Upper lobe of left lung (tissue), 6 donors: ENCODE measurements around the gene ATP10B. TPM values are rescaled to one million over a fixed set of nuclear protein-coding genes. Genes with fewer than 3 reads are reported as not detected.

Source experiments
- ATAC-seq, 2 donors: fragments of 200-7000 bp; cut with Tn5 transposase; one replicate each; pipeline ENCODE4 v1.9.1; 2022; ENCODE audit warnings: mild to moderate bottlenecking in 2 of 2, moderate library complexity in 2 of 2; ENCODE audit not compliant: low FRiP score in 2 of 2
- DNase-seq, 2 donors: peaks; one replicate each; pipeline ENCODE4 v3.0.0-alpha.2; 2019 to 2020
- H3K27ac ChIP-seq, 4 donors: fragments of 200-600 bp; sonication (generic); one replicate each; pipeline ENCODE4 v1.5.1; 2016 to 2019
- H3K27me3 ChIP-seq, 4 donors: fragments of 200-600 bp; sonication (generic); one replicate each; pipeline ENCODE4 v1.5.1; 2017 to 2019
- H3K36me3 ChIP-seq, 4 donors: fragments of 200-600 bp; sonication (generic); one replicate each; pipeline ENCODE4 v1.5.1; 2016 to 2019
- H3K4me1 ChIP-seq, 4 donors: fragments of 200-600 bp; sonication (generic); one replicate each; pipeline ENCODE4 v1.5.1; 2018 to 2019
- H3K4me3 ChIP-seq, 4 donors: fragments of 200-600 bp; sonication (generic); one replicate each; pipeline ENCODE4 v1.5.1; 2017 to 2019; ENCODE audit warnings: mild to moderate bottlenecking in 2 of 4, moderate library complexity in 1 of 4
- H3K9me3 ChIP-seq, 4 donors: fragments of 200-600 bp; sonication (generic); one replicate each; pipeline ENCODE4 v1.5.1; 2018 to 2019
- EP300 ChIP-seq, 4 donors: sonication (generic); formaldehyde crosslinking; IDR thresholded peaks; one replicate each; pipeline ENCODE4 v1.5.1; 2017; ENCODE audit warnings: antibody characterized with exemption in 4 of 4, control low read depth in 2 of 4
- POLR2A ChIP-seq, 4 donors: fragments of 450-650 bp; IDR thresholded peaks; one replicate each; pipeline ENCODE4 v1.5.1; 2016 to 2017; ENCODE audit warnings: antibody characterized with exemption in 4 of 4, mild to moderate bottlenecking in 2 of 4
- POLR2AphosphoS5 ChIP-seq, 2 donors: sonication (generic); formaldehyde crosslinking; IDR thresholded peaks; one replicate each; pipeline ENCODE4 v1.5.1; 2017; ENCODE audit warnings: antibody characterized with exemption in 2 of 2
- WGBS, 2 donors: methylation state at CpG; one replicate each; pipeline ENCODE4 v1.1.5; 2017 to 2018; 5-methylcytosine and 5-hydroxymethylcytosine counted together
- total RNA-seq, 6 donors: library from RNA; depleted of rRNA in 4 of 6; stranded (reverse); fragments of >200 nt in 4 of 6; gene quantifications; one replicate each; pipeline versions ENCODE4 v1.1.0 to v1.2.1, GENCODE V29; 2016 to 2021
- TF ChIP-seq, protein P1 (sequence below), 6 experiments: fragments of 450-650 bp in 4 of 6; fragments of 200-600 bp in 2 of 6; sonication (generic) in 2 of 6; IDR thresholded peaks; one replicate each; pipeline ENCODE4 v1.5.1; 2016 to 2019; ENCODE audit warnings: antibody characterized with exemption in 6 of 6
- donor health status: DM: no; HTN: no; CAD: no; lungs with moderate emphysema.
- donor health status: DM: no; HTN: yes; CAD: no; lungs with severe emphysema.

ATP10B gene
- total RNA-seq, 6 donors from 2014 or later, result under 0.01 to 0.30 (median 0.09) TPM; not detected in 1

DNA sequence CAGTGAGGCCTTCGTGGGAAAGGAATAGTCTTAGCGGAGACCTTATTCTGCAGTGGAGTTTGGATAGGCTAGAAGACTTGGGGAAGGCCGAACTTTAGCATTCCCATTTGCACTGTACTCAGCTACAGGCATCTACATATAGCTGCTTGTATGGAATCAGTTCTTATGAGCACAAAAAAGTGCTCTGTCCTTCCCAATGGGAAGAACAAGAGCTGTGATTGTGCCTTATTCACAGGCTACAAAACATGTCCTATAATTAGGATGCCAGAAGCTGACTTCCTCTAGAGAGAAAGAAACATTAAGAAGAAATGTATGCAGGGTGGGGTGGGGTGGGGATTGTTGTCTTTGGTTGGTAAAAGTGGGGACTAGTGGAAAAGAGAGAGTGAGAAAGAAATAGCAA lies 154.7 kb downstream of the ATP10B start:
- Histone ChIP-seq H3K36me3 (no peaks in the 10 kb centered on the region), H3K27ac (no peak overlapping the region), H3K4me1 (peaks cover 0 to 7% (median 0%) of the 10 kb centered on the region in 4 donors), H3K27me3 (no peaks in the 10 kb centered on the region), H3K4me3 (no peak overlapping the region), H3K9me3 (no peaks in the 10 kb centered on the region)
- 83 to 89% methylated on average over 3 of the region's 3 CpGs for WGBS, 2 donors
- ATAC-seq, result no peak
- TF ChIP-seq POLR2A (IDR thresholded peaks at IDR 0.05), result no peak
- no peak for TF ChIP-seq POLR2AphosphoS5 (IDR thresholded peaks at IDR 0.05)
- no peak for TF ChIP-seq EP300 (IDR thresholded peaks at IDR 0.05)
- TF ChIP-seq, protein P1, sequence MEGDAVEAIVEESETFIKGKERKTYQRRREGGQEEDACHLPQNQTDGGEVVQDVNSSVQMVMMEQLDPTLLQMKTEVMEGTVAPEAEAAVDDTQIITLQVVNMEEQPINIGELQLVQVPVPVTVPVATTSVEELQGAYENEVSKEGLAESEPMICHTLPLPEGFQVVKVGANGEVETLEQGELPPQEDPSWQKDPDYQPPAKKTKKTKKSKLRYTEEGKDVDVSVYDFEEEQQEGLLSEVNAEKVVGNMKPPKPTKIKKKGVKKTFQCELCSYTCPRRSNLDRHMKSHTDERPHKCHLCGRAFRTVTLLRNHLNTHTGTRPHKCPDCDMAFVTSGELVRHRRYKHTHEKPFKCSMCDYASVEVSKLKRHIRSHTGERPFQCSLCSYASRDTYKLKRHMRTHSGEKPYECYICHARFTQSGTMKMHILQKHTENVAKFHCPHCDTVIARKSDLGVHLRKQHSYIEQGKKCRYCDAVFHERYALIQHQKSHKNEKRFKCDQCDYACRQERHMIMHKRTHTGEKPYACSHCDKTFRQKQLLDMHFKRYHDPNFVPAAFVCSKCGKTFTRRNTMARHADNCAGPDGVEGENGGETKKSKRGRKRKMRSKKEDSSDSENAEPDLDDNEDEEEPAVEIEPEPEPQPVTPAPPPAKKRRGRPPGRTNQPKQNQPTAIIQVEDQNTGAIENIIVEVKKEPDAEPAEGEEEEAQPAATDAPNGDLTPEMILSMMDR (IDR thresholded peaks at IDR 0.05), result no peak
- no peak for DNase-seq

DNA sequence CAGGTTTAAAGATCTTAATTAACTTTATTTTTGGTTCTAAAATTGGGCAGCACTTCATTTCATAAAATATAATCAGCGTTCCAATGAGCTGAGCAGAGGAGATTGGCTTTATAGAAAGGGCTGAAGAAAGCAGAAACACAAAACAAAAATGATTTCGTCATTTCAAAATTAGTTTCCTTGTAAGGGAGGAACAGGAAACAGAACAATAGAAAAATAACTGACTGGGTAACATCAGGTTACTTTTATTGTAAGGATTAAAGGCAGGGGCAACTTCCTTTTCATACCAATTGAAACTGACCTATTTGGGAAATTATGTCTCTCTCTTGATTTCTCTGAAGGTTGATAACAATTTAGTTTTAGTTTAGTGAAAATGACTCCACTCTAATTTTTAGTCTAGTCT lies 157.1 kb downstream of the ATP10B start:
- WGBS, 2 donors, result 61 to 64% methylated on average over 2 of the region's 2 CpGs
- TF ChIP-seq, protein P1 (IDR thresholded peaks at IDR 0.05), result no peak
- TF ChIP-seq EP300 (IDR thresholded peaks at IDR 0.05), result no peak
- no peak for TF ChIP-seq POLR2AphosphoS5 (IDR thresholded peaks at IDR 0.05)
- no peak for TF ChIP-seq POLR2A (IDR thresholded peaks at IDR 0.05)

DNA sequence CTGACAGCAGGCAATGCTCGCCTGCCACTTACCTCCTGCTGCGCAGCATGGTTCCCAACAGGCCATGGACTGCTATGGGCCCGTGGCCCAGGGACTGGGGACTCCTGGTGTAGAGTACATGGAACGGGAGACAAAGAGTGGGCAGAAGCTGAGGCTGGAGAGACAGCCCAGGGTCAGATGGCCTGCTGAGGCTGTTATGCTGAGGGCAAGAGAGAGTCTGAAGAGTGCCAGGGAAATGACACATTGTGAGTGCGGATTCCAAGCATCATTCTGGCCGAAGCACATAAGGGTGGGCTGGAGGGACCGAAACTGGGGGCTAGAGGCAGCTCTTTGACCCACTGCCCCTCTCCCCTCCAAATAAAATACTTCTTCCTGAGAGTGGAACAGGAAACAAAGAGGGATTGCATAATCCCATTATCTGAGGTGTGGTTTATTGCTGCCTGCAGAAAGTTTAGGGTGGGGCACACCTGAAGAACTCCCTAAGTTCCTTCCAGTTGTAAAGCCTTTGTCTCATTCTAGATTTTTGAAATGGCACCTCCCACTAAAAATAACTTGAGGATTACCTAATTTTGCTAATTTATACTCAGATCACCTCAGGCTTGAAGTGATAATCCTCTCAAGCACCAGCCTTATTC lies 158.1 kb downstream of the ATP10B start:
- DNase-seq (no peak), ATAC-seq (no peak)
- H3K4me1 ChIP-seq, result peaks cover 0 to 7% (median 0%) of the 10 kb centered on the region in 4 donors
- WGBS, 2 donors, result 77 to 79% methylated on average over 7 of the region's 7 CpGs
- no peak overlapping the region for H3K4me3 ChIP-seq
- TF ChIP-seq POLR2A (IDR thresholded peaks at IDR 0.05) (no peak), EP300 (IDR thresholded peaks at IDR 0.05) (no peak), POLR2AphosphoS5 (IDR thresholded peaks at IDR 0.05) (no peak)
- TF ChIP-seq, protein P1 (IDR thresholded peaks at IDR 0.05), result no peak
- H3K27ac ChIP-seq, result no peak overlapping the region
- H3K9me3 ChIP-seq, result no peaks in the 10 kb centered on the region
- H3K36me3 ChIP-seq, result no peaks in the 10 kb centered on the region
- H3K27me3 ChIP-seq, result no peaks in the 10 kb centered on the region

More for the DNA sequence above, 157.1 kb downstream of the ATP10B start:
- no peaks in the 10 kb centered on the region for H3K9me3 ChIP-seq
- H3K4me3 ChIP-seq, result no peak overlapping the region
- DNase-seq (no peak), ATAC-seq (peak in 1 of 2 donors; percentile 19)
- no peak overlapping the region for H3K27ac ChIP-seq
- no peaks in the 10 kb centered on the region for H3K36me3 ChIP-seq
- H3K27me3 ChIP-seq, result no peaks in the 10 kb centered on the region
- peaks cover 0 to 7% (median 0%) of the 10 kb centered on the region in 4 donors for H3K4me1 ChIP-seq

DNA sequence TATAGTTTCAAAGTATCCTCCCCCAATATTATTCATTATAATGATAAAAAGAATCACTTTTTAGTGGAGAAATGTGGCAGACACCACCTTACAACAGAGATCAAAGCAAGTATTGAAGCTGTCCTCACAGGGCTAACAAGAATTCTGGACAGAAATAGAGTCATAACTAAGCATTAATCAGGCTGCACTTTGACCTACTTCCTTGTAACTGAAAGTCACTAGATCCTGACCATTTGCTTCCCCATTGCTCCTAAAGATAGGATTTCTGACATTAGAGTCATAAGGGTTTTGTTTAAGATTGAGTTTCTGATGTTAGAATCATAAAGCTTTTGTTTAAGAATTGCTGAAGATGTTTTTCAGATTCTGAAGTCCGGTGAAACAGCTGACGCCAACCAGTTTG lies 159.7 kb downstream of the ATP10B start:
- WGBS, 2 donors, result 86 to 100% methylated on average over 2 of the region's 2 CpGs
- Histone ChIP-seq H3K27ac (peak overlapping the region in 1 of 4 donors; percentile 21), H3K36me3 (no peaks in the 10 kb centered on the region), H3K27me3 (no peaks in the 10 kb centered on the region), H3K4me3 (no peak overlapping the region), H3K9me3 (no peaks in the 10 kb centered on the region), H3K4me1 (peaks cover 0 to 7% (median 0%) of the 10 kb centered on the region in 4 donors)
- ATAC-seq (no peak), DNase-seq (no peak)
- TF ChIP-seq POLR2A (IDR thresholded peaks at IDR 0.05), result no peak

DNA sequence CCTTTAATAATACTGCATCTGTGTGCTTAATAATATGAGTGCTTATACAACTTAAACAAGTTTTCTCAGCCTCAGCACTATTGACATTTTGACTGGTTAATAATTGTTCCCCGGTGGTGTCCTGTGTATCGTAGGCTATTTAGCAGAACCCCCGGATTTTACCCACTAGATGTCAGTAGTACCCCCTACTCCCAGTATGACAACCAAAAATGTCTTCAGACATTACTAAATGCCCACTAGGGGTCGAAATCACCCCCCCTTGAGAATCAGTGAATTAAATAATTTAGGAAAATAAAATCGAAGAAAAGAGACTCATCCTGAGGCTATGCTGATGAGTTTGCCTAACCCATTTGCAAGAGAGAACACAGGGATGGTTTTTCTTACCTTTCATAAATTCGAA lies 166.3 kb downstream of the ATP10B start:
- no peaks in the 10 kb centered on the region for H3K9me3 ChIP-seq
- H3K27ac ChIP-seq, result no peak overlapping the region
- no peaks in the 10 kb centered on the region for H3K4me1 ChIP-seq
- H3K4me3 ChIP-seq, result no peak overlapping the region
- H3K36me3 ChIP-seq, result no peaks in the 10 kb centered on the region
- DNase-seq (no peak), ATAC-seq (peak in 1 of 2 donors; percentile 40)
- TF ChIP-seq, protein P1 (IDR thresholded peaks at IDR 0.05), result peak in 3 of 6 experiments; percentile 6 to 30 (median 19)
- TF ChIP-seq POLR2A (IDR thresholded peaks at IDR 0.05), result no peak
- H3K27me3 ChIP-seq, result no peaks in the 10 kb centered on the region
- 37 to 40% methylated on average over 6 of the region's 6 CpGs for WGBS, 2 donors
